HG03280 (cell line): ENCODE measurements around the gene FAF2.
"Not testable (repeated sequence)": the region's sequence is repeated elsewhere in the genome, so short reads cannot be mapped to it uniquely, and the experiment has no call there.

Experiments
- ATAC-seq: cut with Tn5 transposase; IDR thresholded peaks from one replicate; pipeline ENCODE4 v1.9.1; 2021; ENCODE audit warnings: mild to moderate bottlenecking, moderate library complexity; ENCODE audit not compliant: unreplicated experiment

Gene FAF2

GRCh38 chr5:176447591-176447977 is 601 bp upstream of the FAF2 start:
- ATAC-seq, result peak; percentile 25

- ATAC-seq, result no peak
These were observed 1.9 kb downstream of the FAF2 start for GRCh38 chr5:176450077-176450476.

- ATAC-seq, result no peak
These were observed 6.7 kb downstream of the FAF2 start for GRCh38 chr5:176454724-176455394.

GRCh38 chr5:176458904-176459561 is 10.8 kb downstream of the FAF2 start:
- ATAC-seq, result no peak

DNA sequence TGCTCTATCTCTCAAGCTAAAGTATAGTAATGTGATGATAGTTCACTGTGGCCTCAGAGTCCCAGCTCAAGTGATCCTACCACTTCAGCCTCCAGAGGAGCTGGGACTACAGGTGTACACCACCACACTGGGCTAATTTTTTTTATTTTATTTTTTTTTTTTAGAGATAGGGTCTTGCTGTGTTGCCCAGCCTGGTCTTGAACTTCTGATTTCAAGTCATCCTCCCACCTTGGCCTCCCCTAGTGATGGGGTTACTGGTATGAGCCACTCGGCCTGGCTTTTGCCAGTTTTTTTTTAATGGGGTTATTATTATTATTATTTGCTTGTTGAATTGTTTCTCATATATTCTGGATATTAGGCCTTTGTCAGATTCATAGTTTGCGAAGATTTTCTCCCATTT is 13.2 kb downstream of the FAF2 start:
- ATAC-seq, result no peak

GRCh38 chr5:176463113-176463764 is 15.1 kb downstream of the FAF2 start:
- ATAC-seq, result no peak

DNA sequence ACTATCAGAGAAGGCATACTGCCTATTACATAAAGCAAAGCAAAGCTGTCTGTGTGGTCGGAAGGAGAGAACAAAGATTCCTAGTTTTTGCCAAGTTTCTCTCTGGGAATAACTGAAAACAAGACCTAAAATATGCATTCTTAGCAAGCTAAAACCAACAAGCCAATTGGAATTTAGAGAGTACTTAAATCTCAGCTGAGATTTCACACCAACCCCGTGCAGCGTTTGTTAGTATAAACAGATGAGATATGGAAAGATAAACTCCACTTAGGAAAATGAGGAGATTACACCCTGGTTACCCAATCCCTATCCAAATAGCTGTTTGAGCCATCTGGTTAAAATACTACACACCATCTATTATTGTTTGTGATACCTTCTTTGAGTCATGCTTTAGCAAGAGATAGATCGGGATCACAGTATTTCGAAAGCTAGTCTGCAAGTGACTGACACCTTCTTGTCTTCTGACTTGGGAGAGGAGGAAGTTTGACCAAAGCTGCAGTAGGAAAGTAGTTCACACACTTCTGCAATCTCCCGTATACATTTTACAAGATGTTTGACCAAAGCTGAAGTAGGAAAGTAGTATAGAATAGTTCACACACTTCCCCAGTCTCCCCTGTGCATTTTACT is 18.2 kb downstream of the FAF2 start:
- no peak for ATAC-seq

DNA sequence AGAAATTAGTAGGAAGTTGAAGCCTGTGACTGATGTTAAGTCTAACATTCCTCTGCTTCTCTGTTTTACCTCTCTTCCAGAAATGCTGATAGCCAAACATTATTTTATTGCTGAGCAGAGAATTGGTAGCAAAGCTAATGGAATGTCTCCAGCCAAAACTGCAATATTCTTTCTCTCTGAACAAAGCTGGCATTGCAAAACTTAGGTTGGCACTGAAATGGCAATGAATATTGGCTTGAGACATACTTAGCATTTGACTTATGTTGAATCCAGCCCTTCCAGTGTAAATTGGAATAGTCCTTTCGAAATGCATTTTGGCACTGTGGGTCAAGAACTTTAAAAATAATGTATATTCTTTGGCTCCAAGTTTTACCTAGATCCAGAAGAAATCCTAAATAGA is 21.1 kb downstream of the FAF2 start:
- no peak for ATAC-seq

DNA sequence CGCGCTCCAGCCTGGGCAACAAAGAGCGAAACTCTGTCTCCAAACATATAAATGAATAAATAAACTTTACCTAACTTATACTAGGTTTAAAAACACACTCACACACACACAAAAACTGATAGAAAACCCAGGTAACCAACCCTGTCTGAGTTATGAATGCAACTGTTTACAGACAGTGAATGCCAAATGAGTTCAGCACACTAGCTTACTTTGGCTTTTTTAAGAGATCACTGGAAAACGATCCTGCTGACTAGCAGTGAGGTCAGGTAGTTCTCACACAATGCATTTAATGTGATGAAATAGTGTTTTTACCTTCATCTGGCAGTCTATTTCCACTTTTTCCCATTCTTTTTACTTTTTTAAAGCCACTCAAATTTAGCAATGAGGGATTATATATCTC is 22.4 kb downstream of the FAF2 start:
- ATAC-seq, result no peak

- ATAC-seq, result no peak
These were observed 22.9 kb downstream of the FAF2 start for GRCh38 chr5:176471098-176471497.

DNA sequence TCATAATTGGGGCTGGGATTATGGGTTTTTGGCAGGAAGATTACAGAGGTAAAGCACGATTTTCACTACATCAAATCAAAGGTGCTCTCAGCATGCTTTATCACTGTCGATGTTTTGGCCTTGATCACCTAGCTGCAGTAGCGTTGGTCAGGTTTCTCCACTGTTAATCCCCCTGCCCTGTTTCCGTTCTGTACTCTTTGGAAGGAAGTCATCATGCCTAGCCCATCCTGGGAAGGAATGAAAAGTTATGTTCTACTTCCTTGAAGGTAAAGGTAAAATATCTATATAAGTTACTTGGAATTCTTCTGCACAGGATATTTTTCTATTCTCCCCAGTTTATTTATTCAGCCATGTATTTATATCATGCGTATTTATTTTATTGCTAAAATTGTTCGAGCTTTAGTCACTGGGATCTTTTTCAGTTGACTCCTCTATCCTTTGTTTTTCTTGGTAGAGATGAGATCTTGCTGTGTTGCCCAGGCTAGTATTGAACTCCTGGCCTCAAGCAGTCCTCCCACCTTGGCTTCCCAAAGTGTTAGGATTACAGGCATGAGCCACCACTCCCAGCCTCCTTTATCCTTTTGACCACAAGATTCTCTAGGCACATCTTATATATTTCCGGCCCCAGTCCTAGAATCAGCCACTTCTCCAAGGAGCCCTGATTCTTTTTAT is 25.3 kb downstream of the FAF2 start:
- no peak for ATAC-seq

GRCh38 chr5:176474476-176474875 is 26.3 kb downstream of the FAF2 start:
- ATAC-seq, result no peak

GRCh38 chr5:176481711-176482110 is 33.5 kb downstream of the FAF2 start:
- no peak for ATAC-seq

DNA sequence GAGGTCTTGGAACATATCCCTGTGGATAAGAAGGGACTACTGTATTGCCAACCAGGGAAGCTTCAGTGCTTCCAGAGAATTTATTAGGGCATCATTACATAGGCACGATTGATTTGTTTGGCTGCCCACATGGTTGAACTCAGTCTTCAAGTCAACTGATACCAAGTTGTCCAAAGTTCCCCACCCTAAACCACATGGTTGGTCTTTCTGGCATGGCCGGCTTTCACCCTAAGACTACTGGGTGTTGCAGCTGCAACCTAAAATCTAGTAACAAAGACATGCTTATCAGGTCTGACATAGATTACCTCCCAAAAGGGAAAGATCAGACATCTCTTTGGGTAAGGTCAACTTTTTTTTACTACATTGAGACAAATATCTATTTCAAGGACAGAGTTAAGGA is 37.0 kb downstream of the FAF2 start:
- ATAC-seq, result no peak

DNA sequence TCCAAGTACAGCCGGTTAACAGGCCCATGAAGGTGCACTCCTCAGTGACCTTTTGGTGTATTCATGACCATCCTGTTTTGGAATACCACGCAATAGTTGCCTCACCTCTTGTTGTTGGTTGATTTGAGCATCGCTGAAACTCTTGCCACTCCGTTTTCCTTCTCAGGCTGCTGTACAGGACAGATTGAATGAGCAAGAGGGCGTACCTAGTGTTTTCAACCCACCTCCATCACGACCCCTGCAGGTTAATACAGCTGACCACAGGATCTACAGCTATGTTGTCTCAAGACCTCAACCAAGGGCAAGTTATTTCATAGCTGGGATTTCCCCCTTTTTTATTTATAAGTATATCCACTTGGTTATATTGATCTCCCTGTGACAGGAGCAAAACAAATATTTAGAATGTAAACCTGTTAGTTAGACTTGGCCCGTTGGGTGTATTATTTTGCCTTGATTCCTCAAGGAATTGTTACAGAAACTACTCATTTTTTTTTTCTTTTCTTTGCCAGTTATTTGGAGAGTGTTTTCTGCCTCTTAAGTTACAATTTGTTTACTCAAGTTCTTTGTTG is 38.1 kb downstream of the FAF2 start:
- ATAC-seq, result no peak

- ATAC-seq, result not testable (repeated sequence)
These were observed 39.0 kb downstream of the FAF2 start for GRCh38 chr5:176487160-176487559.

DNA sequence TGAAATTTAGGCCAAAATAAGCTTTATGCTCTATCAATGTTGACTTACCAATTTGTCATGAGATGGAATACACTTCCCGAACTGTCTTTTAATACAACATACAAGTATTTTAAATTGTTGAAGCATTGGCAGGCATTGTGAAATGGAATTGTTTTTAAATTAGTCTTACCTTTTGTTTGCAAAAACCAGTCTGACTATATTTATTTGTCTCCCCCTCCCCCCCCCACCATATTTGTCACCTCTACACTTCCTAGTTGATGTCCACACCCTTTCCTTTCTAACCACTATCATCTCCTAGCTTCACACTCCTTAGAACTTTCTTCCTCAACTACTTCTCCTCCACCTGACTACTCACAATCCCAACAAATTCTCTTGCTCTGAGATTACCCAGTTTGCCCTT is 40.9 kb downstream of the FAF2 start:
- no peak for ATAC-seq

- no peak for ATAC-seq
These were observed 42.1 kb downstream of the FAF2 start for GRCh38 chr5:176490301-176490700.

DNA sequence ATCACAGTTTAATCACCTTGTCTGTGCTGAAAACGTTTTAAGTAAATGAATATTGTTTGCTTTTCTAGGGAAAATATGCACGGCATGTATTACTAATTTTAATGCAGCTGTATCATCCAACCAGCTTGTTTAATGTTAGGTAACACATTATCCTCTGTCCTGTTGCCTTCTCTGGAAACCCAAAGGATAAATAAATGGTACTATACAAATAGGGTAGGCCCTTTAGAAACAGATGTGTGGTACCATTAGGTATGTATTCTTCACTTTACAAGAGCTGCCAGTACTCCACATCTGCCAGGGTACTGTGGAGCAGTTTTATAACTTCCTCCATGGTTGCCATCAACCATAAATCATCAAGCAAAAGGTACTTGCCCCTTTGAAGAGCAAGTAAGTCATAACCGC is 42.9 kb downstream of the FAF2 start:
- no peak for ATAC-seq

GRCh38 chr5:176491901-176492300 is 43.7 kb downstream of the FAF2 start:
- ATAC-seq, result no peak

GRCh38 chr5:176492431-176492830 is 44.2 kb downstream of the FAF2 start:
- no peak for ATAC-seq
